Measurements from ENCODE around the gene DNHD1. TPM values are rescaled to one million over a fixed set of nuclear protein-coding genes. Genes with fewer than 3 reads are reported as not detected.

Gene DNHD1
- total and polyA plus RNA-seq, 2 of the 13 experiments (the other 11 are each of a cell fraction or from before 2014, with no cell fraction given) = 2.7 to 9.3 TPM

GRCh38 chr11:6619004-6619745 lies 122.1 kb downstream of the DNHD1 start, which contains the start of gene TPP1:
Gene TPP1 (minus strand): TSS chr11:6619422. CDS start chr11:6619400, 22 bp downstream.
- H3K27me3 ChIP-seq (ENCODE audit: control insufficient read depth in 1 of 2, insufficient read depth in 2 of 2, low read length in 2 of 2) = peaks cover 12 to 40% of the 10 kb centered on the region in 2 experiments; a peak in 4 of 5 replicates
- H3K9me3 ChIP-seq (ENCODE audit: low read length) = no peaks in the 10 kb centered on the region
- H3K27ac ChIP-seq (ENCODE audit: extremely low read length, insufficient read depth, low read length) = peak within 1 kb of the TSS; percentile 58
- H3K9ac ChIP-seq (ENCODE audit: insufficient read depth, low read depth, low read length) = peak within 1 kb of the TSS; percentile 86
- BruUV-seq (replicated peaks) = TSS peak; percentile 75
- peaks cover 7% of the 10 kb centered on the region for H3K79me2 ChIP-seq (ENCODE audit: insufficient read depth, low read length)
- in situ Hi-C loops (cut with HindIII; ENCODE audit: extremely low pct_ligation_motif_present, low pct_unique_long_range_greater_than_20kb) = no loop called here
- DNase-seq (ENCODE audit: low spot score) (peak; percentile 91), FAIRE-seq (peak; percentile 98), ATAC-seq (peak; percentile 93)
- H3K4me2 ChIP-seq (ENCODE audit: low read depth, low read length) = peak within 1 kb of the TSS; percentile 99
- H4K20me1 ChIP-seq (ENCODE audit: insufficient read depth, low read length) = no peaks in the 10 kb centered on the region
- 1% methylated on average over 12 of the region's 16 CpGs for WGBS (ENCODE audit: low lambda C conversion rate)
- H3K4me1 ChIP-seq (ENCODE audit: insufficient read depth, low read length) = peaks cover 28% of the 10 kb centered on the region
- CTCF ChIA-PET (ENCODE audit: low intra/inter-chr PET ratio, low total read pairs) = no interaction called here
- POLR2A ChIA-PET = interaction anchor here (0.7 to 3.1 kb wide), 18 partner anchors 9 to 256 kb away, joined by 3 to 36 read pairs (median 4); partner anchors contain the start of genes APBB1, ARFIP2, ILK and MRPL17
- intact Hi-C loops (cut with micrococcal nuclease; ENCODE audit: unreplicated experiment) = loop anchor here (2.0 kb wide), 1 partner anchor 14 kb away; no protein-coding TSS in a partner anchor
- peaks cover 2 to 15% of the 10 kb centered on the region in 2 experiments; a peak in 3 of 5 replicates for H3K36me3 ChIP-seq (replicated peaks in 1 of 2; ENCODE audit: control insufficient read depth in 1 of 2, insufficient read depth in 2 of 2, low read length in 2 of 2)
- peak within 1 kb of the TSS; percentile 82 for H2AFZ ChIP-seq (ENCODE audit: low read length)
- peak within 1 kb of the TSS; percentile 67 to 94 (median 88) for H3K4me3 ChIP-seq (replicated peaks in 1 of 3; ENCODE audit: insufficient read depth in 1 of 3, low read depth in 2 of 3, low read length in 3 of 3)
- TF ChIP-seq RBFOX2 (IDR thresholded peaks at IDR 0.05; ENCODE audit: low read depth, low read length) (peak; percentile 53; the same call in 1 of the 2 replicates), MNT (IDR thresholded peaks at IDR 0.05) (peak; percentile 74), AFF4 (CRISPR knock-in tag; IDR thresholded peaks at IDR 0.05) (no peak), HDAC2 (CRISPR knock-in tag; IDR thresholded peaks at IDR 0.05) (peak; percentile 57; the same call in 1 of the 2 replicates), IKZF5 (CRISPR knock-in tag; IDR thresholded peaks at IDR 0.05) (peak; percentile 63), ZNF644 (CRISPR knock-in tag; IDR thresholded peaks at IDR 0.05; ENCODE audit: low read depth) (no peak), PAWR (CRISPR knock-in tag; IDR thresholded peaks at IDR 0.05; ENCODE audit: borderline replicate concordance) (no peak), ZNF331 (CRISPR knock-in tag; IDR thresholded peaks at IDR 0.05) (peak; percentile 47; the same call in 1 of the 2 replicates), ZNF552 (CRISPR knock-in tag; IDR thresholded peaks at IDR 0.05; ENCODE audit: borderline replicate concordance) (0 out of 2 replicates have a peak, but pooled peaks have one; percentile 23), ZNF687 (CRISPR knock-in tag; IDR thresholded peaks at IDR 0.05) (peak; percentile 71), MAFF (IDR thresholded peaks at IDR 0.05; ENCODE audit: low read depth, low read length) (no peak), MAX (IDR thresholded peaks at IDR 0.05) (no peak)

All from HepG2 (cell line).